ENCODE measurements around the gene ZNF823.

DNA sequence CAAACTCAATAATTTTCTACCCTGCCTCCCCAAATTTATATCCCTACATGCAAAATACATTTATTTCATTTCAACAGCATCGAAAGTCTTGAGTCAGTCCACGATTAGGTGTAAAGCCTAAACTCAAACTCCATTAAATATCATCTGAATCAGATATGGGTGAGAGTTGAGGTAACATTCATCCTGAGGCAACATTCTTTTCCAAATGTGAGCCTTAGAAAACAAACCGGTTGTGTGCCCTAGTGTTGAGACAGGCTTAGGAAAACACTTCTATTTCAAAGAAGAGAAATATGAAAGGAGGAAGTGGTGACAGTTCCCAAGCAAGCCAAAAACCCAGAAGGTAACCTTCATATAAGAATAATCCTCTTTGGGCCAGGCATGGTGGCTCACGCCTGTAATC lies 15.9 kb upstream of the ZNF823 start:
- TF ChIP-seq POLR2AphosphoS5 (IDR thresholded peaks at IDR 0.05) = no peak
- no peak for TF ChIP-seq CTCF (IDR thresholded peaks at IDR 0.05)
- no peak for TF ChIP-seq POLR2A (IDR thresholded peaks at IDR 0.05; ENCODE audit: low read depth)

All from esophagus muscularis mucosa (tissue), 3 donors.